Mesenchymal stem cell (in vitro differentiated cells and primary cell): ENCODE data around the gene P4HB.

Source experiments
- DNase-seq: peaks from one replicate; pipeline ENCODE4 v3.0.0-alpha.2; 2013
- H2AFZ ChIP-seq: one replicate; pipeline ENCODE4 v1.6.1; 2013; ENCODE audit warnings: low read depth, mild to moderate bottlenecking, control low read depth, inconsistent platforms, low read length, moderate library complexity
- H2AK5ac ChIP-seq: 2 replicates; pipeline ENCODE4 v1.6.1; 2013; ENCODE audit warnings: low read length, moderate library complexity, mild to moderate bottlenecking, inconsistent platforms; ENCODE audit not compliant: severe bottlenecking
- H2BK120ac ChIP-seq: one replicate; pipeline ENCODE4 v1.6.1; 2013; ENCODE audit warnings: low read depth, mild to moderate bottlenecking, inconsistent platforms, low read length, moderate library complexity
- H2BK12ac ChIP-seq, 2 experiments: one replicate each; pipeline ENCODE4 v1.6.1; 2013; ENCODE audit warnings: inconsistent platforms in 2 of 2, low read length in 2 of 2, mild to moderate bottlenecking in 2 of 2, moderate library complexity in 2 of 2, control low read depth in 1 of 2
- H2BK15ac ChIP-seq: one replicate; pipeline ENCODE4 v1.6.1; 2013; ENCODE audit warnings: mild to moderate bottlenecking, low read depth, inconsistent platforms; ENCODE audit not compliant: poor library complexity, severe bottlenecking
- H2BK5ac ChIP-seq: 2 replicates; pipeline ENCODE4 v1.6.1; 2013; ENCODE audit warnings: low read depth, mild to moderate bottlenecking, low read length, control low read depth, inconsistent platforms; ENCODE audit not compliant: poor library complexity, severe bottlenecking
- H3K14ac ChIP-seq, 2 experiments: one replicate each; pipeline ENCODE4 v1.6.1; 2013; ENCODE audit warnings: inconsistent platforms in 2 of 2, low read length in 2 of 2, control low read depth in 1 of 2, mild to moderate bottlenecking in 1 of 2, moderate library complexity in 1 of 2
- H3K18ac ChIP-seq, 2 experiments: one replicate each; pipeline ENCODE4 v1.6.1; 2013; ENCODE audit warnings: inconsistent platforms in 2 of 2, low read length in 2 of 2, control low read depth in 1 of 2, low read depth in 1 of 2, mild to moderate bottlenecking in 1 of 2
- H3K23ac ChIP-seq, 2 experiments: one replicate each; pipeline ENCODE4 v1.6.1; 2013; ENCODE audit warnings: inconsistent platforms in 2 of 2, low read length in 2 of 2, mild to moderate bottlenecking in 2 of 2, moderate library complexity in 2 of 2, control low read depth in 1 of 2
- H3K27ac ChIP-seq: 2 replicates; pipeline ENCODE4 v1.5.1; 2013; ENCODE audit warnings: mild to moderate bottlenecking, moderate library complexity, low read length, control low read depth, inconsistent platforms; ENCODE audit not compliant: poor library complexity, severe bottlenecking
- H3K27me3 ChIP-seq, 2 experiments: 2 replicates each; pipeline versions ENCODE4 v1.6.1 to v1.7.0; 2013; ENCODE audit warnings: low read length in 2 of 2, mild to moderate bottlenecking in 2 of 2, moderate library complexity in 2 of 2, control low read depth in 1 of 2, inconsistent platforms in 1 of 2; ENCODE audit not compliant: control insufficient read depth in 1 of 2, insufficient read depth in 1 of 2
- H3K36me3 ChIP-seq, 2 experiments: 2 replicates each; pipeline versions ENCODE4 v1.6.1 to v1.7.0; 2013; ENCODE audit warnings: low read length in 2 of 2, control low read depth in 1 of 2, inconsistent platforms in 1 of 2, low read depth in 1 of 2, mild to moderate bottlenecking in 1 of 2; ENCODE audit not compliant: insufficient read depth in 2 of 2, control insufficient read depth in 1 of 2
- H3K4ac ChIP-seq, 2 experiments: one replicate each; pipeline ENCODE4 v1.6.1; 2013; ENCODE audit warnings: inconsistent platforms in 2 of 2, low read length in 2 of 2, mild to moderate bottlenecking in 2 of 2, moderate library complexity in 2 of 2, control low read depth in 1 of 2, low read depth in 1 of 2
- H3K4me1 ChIP-seq: 2 replicates; pipeline ENCODE4 v1.6.1; 2013; ENCODE audit warnings: low read depth, low read length, control low read depth; ENCODE audit not compliant: control insufficient read depth, insufficient read depth
- H3K4me2 ChIP-seq: 2 replicates; pipeline ENCODE4 v1.6.1; 2013; ENCODE audit warnings: low read length, mild to moderate bottlenecking, inconsistent platforms; ENCODE audit not compliant: poor library complexity, severe bottlenecking
- H3K4me3 ChIP-seq, 2 experiments: 2 replicates each; pipeline versions ENCODE4 v1.5.1 to v1.7.0; 2013; ENCODE audit warnings: low read length in 2 of 2, mild to moderate bottlenecking in 2 of 2, control low read depth in 1 of 2, low read depth in 1 of 2; ENCODE audit not compliant: insufficient read depth in 1 of 2
- H3K79me1 ChIP-seq: replicated peaks from 2 replicates; pipeline ENCODE4 v1.6.1; 2013; ENCODE audit warnings: mild to moderate bottlenecking, control low read depth, low read length, inconsistent platforms; ENCODE audit not compliant: poor library complexity, severe bottlenecking
- H3K9ac ChIP-seq: 2 replicates; pipeline ENCODE4 v1.7.0; 2013; ENCODE audit warnings: mild to moderate bottlenecking, low read length, moderate library complexity
- H3K9me3 ChIP-seq: 2 replicates; pipeline ENCODE4 v1.7.0; 2013; ENCODE audit warnings: mild to moderate bottlenecking, low read length; ENCODE audit not compliant: control insufficient read depth
- H4K8ac ChIP-seq: one replicate; pipeline ENCODE4 v1.6.1; 2013; ENCODE audit warnings: inconsistent platforms, mild to moderate bottlenecking, low read length, moderate library complexity
- H4K91ac ChIP-seq: one replicate; pipeline ENCODE4 v1.6.1; 2013; ENCODE audit warnings: mild to moderate bottlenecking, low read length, inconsistent platforms
- WGBS: methylation state at CpG from one replicate; pipeline ENCODE4 v1.1.7; 2013; ENCODE audit warnings: mixed read lengths; 5-methylcytosine and 5-hydroxymethylcytosine counted together

P4HB gene

DNA sequence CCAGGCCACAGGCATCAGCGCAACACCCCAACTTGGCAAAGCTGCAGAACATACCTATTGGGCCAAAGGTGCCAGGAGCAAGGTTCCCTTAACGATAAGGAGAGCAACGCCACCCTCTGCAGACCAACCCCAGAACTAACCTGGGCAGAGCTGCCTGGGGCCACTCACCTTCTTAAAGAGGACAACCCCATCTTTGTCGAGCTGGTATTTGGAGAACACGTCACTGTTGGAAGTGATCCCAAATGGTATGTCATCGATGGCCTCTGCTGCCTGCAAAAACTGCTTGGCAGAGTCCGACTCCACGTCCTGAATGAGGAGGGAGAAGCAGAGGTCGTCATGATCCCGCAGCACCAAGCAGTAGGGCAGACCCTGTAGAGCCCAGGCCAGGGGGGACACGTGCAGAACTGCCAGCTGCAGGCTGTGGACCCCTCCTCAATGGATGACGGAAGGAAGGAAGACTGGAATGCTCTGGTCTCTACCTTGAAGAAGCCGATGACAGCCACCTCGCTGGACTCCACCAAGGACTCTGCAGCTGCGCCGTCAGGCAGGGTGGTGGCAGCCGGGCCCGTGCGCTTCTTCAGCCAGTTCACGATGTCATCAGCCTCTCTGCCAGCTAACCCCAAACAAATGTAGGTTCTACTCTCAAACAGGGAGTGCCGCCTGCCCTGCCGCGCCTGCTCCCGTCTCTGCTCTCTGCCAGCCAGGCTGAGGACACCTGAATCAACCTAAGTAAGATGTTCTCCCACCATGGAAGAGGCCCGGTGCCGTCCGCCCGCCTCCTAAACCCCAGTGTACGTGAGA lies 5.2 kb downstream of the P4HB start:
- DNase-seq = no peak
- no peak overlapping the region for H2AK5ac ChIP-seq
- no peak overlapping the region for H3K27ac ChIP-seq
- H3K9me3 ChIP-seq = no peaks in the 10 kb centered on the region
- no peak overlapping the region for H3K4me3 ChIP-seq
- H3K27me3 ChIP-seq = no peaks in the 10 kb centered on the region
- H3K4me2 ChIP-seq = no peak overlapping the region
- no peak overlapping the region for H2BK120ac ChIP-seq
- peaks cover 20% of the 10 kb centered on the region for H3K79me1 ChIP-seq
- H4K91ac ChIP-seq = peak overlapping the region; percentile 46
- H3K23ac ChIP-seq = no peak overlapping the region
- H3K18ac ChIP-seq = no peak overlapping the region
- 95% methylated on average over 24 of the region's 29 CpGs for WGBS
- no peak overlapping the region for H2BK12ac ChIP-seq
- H2AFZ ChIP-seq = no peak overlapping the region
- H3K4ac ChIP-seq = no peak overlapping the region
- H2BK5ac ChIP-seq = no peak overlapping the region
- H4K8ac ChIP-seq = no peak overlapping the region
- H3K36me3 ChIP-seq = peaks cover 68 to 82% of the 10 kb centered on the region in 2 experiments
- no peak overlapping the region for H3K14ac ChIP-seq
- peak overlapping the region; percentile 60 for H3K9ac ChIP-seq
- peaks cover 20% of the 10 kb centered on the region for H3K4me1 ChIP-seq
- no peak overlapping the region for H2BK15ac ChIP-seq

DNA sequence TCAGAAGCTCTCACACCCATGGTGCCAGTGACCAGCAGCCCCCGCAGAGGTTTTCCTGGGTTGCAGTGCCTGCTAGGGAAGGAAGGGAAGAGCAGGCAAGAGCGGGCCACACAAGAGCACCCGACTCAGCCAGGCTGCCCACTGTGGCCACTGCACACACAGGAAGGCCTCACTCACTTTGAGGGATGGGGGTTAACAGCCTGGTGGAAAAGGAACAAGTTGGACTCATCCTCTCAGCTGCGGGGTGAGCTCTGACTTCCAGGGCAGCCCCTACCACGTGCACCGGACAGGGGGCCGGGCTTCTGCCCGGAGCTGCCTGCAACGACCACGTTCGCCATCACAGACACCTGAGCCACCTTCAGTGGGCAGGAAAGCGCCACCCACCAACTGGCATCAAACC lies 8.1 kb downstream of the P4HB start:
- H3K4me2 ChIP-seq = no peak overlapping the region
- H2AK5ac ChIP-seq = no peak overlapping the region
- no peak overlapping the region for H3K4me3 ChIP-seq
- no peaks in the 10 kb centered on the region for H3K9me3 ChIP-seq
- no peak overlapping the region for H3K18ac ChIP-seq
- H3K4me1 ChIP-seq = peaks cover 2% of the 10 kb centered on the region
- H4K91ac ChIP-seq = no peak overlapping the region
- no peaks in the 10 kb centered on the region for H3K27me3 ChIP-seq
- H3K14ac ChIP-seq = no peak overlapping the region
- no peak overlapping the region for H2AFZ ChIP-seq
- no peak overlapping the region for H2BK12ac ChIP-seq
- peaks cover 24% of the 10 kb centered on the region for H3K79me1 ChIP-seq
- DNase-seq = no peak
- H2BK15ac ChIP-seq = no peak overlapping the region
- no peak overlapping the region for H3K23ac ChIP-seq
- H3K27ac ChIP-seq = no peak overlapping the region
- WGBS = 98% methylated on average over 12 of the region's 12 CpGs
- peaks cover 70 to 80% of the 10 kb centered on the region in 2 experiments for H3K36me3 ChIP-seq
- no peak overlapping the region for H4K8ac ChIP-seq
- no peak overlapping the region for H2BK120ac ChIP-seq
- H3K4ac ChIP-seq = no peak overlapping the region
- H2BK5ac ChIP-seq = no peak overlapping the region
- H3K9ac ChIP-seq = no peak overlapping the region

DNA sequence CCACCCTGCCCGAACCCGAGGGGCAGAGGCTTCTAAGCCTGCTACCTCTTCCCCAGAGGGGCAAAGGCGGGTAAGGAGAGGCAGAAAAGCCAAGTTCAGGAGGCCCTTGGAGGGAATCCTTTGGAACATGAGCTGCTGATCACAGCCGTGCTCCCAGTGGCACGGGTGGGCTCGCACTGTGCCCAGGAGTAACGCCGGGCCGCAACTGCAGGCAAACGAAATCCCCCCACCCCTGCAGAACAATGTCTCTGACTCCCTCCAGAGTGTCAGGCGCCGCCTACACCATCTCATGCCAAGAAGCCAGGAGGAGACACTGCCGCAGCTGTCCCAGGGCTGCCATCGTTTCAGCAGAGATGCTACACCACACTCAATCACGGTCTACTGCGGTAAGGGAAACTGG lies 8.9 kb downstream of the P4HB start:
- H3K4ac ChIP-seq = no peak overlapping the region
- H3K36me3 ChIP-seq = peaks cover 73 to 82% of the 10 kb centered on the region in 2 experiments
- WGBS = over 99% methylated on average over 16 of the region's 16 CpGs
- peak overlapping the region in 1 of 2 experiments; percentile 3 for H2BK12ac ChIP-seq
- no peak overlapping the region for H3K9ac ChIP-seq
- no peaks in the 10 kb centered on the region for H3K9me3 ChIP-seq
- no peak overlapping the region for H2BK15ac ChIP-seq
- H4K8ac ChIP-seq = no peak overlapping the region
- H3K27me3 ChIP-seq = no peaks in the 10 kb centered on the region
- no peak overlapping the region for H4K91ac ChIP-seq
- peaks cover 1% of the 10 kb centered on the region for H3K4me1 ChIP-seq
- H2AFZ ChIP-seq = no peak overlapping the region
- H3K4me2 ChIP-seq = no peak overlapping the region
- no peak overlapping the region for H2BK120ac ChIP-seq
- no peak overlapping the region for H3K14ac ChIP-seq
- no peak overlapping the region for H2AK5ac ChIP-seq
- no peak overlapping the region for H3K27ac ChIP-seq
- no peak overlapping the region for H3K18ac ChIP-seq
- no peak for DNase-seq
- H3K23ac ChIP-seq = peak overlapping the region in 1 of 2 experiments; percentile 2
- no peak overlapping the region for H2BK5ac ChIP-seq
- H3K4me3 ChIP-seq = no peak overlapping the region
- H3K79me1 ChIP-seq = peaks cover 27% of the 10 kb centered on the region

DNA sequence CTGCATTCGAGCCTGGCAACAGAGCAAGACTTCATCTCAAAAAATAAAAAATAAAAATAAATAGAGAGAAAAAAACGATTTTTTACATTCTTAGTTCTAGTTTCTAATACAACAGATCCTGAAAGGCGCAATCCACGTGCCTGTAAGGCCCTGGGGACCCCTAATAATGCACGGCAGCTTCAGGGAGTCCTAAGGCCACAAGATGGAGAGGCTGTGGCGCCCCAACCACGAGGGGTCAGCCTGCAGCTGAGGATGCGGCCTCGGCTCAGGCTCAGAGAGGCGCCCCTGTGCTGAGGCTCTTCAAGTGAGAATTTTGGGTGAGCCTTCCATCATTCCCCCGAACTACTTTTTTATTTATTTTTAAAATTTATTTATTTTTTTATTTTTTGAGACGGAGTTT lies 10.9 kb downstream of the P4HB start:
- 97% methylated on average over 7 of the region's 12 CpGs for WGBS
- Histone ChIP-seq H3K4me3 (no peak overlapping the region), H2BK5ac (no peak overlapping the region), H3K27me3 (no peaks in the 10 kb centered on the region), H3K23ac (no peak overlapping the region), H2BK12ac (no peak overlapping the region), H3K9me3 (no peaks in the 10 kb centered on the region), H2AFZ (no peak overlapping the region), H2BK15ac (no peak overlapping the region), H2AK5ac (no peak overlapping the region), H3K18ac (no peak overlapping the region), H2BK120ac (no peak overlapping the region), H4K8ac (no peak overlapping the region), H3K4me1 (peaks cover under 1% of the 10 kb centered on the region), H3K36me3 (peaks cover 77 to 82% of the 10 kb centered on the region in 2 experiments), H3K14ac (no peak overlapping the region), H3K27ac (no peak overlapping the region), H3K9ac (no peak overlapping the region), H4K91ac (no peak overlapping the region), H3K4ac (no peak overlapping the region), H3K4me2 (no peak overlapping the region), H3K79me1 (peaks cover 37% of the 10 kb centered on the region)
- no peak for DNase-seq
